ENCODE data around the gene NTNG1.

The NTNG1 gene

DNA sequence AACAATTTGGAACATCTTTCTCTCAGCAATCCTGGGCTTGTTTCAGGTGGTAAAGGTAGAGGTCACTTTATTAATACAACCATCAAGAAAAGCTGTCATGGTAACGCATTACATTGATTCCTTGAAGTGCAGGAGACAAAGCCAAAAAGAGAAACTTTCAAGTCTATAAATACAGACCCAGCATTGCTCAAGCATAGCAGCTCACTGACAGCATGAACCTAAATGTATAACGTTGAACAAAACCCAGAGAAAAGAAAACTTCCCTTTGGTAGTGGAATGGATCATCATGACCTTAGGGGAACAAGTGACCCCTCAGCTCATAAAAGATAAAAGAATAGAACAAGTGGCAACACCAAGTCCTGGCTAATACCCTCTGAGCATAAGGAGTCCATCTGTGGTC is 332.2 kb downstream of the NTNG1 start:
- DNase-seq: no peak

DNA sequence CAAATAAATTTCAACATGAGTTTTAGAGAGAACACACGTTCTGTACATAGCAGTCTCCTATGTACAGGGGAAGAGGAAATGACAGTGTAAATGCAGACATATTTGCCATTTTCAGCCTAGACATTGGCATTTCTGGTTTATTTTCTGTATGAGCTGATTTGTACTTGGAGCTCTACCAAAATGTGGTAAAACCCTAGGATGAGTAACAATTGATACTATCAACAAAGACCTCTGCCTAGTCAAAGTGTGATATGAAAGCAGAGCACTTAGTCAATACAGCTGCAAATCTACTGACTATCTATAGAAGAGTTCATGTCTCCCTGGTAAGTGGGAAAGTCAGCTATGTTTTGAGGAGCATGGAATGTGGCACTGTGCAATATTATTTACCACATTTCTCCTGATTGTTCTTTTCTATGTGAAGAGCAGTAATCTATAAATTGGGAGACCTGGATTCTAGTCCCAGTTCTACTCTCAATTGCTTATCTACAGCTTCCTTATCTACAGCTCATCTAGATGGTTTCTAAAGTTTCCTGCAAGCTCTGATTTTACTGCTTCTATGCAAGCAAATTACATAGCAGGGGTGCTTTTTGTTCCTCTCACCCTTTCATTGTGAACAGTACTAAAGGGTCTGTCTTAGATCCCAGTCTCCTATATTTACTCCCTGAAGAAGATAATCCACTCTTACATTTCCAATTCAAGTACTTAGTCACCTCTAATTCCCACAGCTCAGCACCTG is 334.2 kb downstream of the NTNG1 start:
- no peak for DNase-seq

DNA sequence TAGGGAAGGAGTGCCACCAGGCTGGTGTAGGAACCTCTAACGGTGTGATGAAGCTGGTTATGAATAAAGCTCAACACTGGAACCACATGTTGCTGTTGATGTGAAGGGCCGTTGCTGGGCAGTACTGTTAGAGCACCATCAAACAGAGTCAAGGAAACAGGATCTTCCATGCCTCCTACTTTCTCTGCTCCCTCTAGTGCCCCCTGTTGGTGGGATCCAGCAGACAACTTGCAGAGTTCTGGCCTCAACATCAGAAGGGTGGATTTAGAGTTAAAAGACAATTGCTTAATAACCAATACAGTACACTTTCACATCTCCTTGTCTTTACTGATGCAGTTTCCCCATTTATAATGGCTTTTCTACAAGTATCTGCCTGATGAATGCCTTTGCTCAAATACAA is 336.4 kb downstream of the NTNG1 start:
- no peak for DNase-seq

DNA sequence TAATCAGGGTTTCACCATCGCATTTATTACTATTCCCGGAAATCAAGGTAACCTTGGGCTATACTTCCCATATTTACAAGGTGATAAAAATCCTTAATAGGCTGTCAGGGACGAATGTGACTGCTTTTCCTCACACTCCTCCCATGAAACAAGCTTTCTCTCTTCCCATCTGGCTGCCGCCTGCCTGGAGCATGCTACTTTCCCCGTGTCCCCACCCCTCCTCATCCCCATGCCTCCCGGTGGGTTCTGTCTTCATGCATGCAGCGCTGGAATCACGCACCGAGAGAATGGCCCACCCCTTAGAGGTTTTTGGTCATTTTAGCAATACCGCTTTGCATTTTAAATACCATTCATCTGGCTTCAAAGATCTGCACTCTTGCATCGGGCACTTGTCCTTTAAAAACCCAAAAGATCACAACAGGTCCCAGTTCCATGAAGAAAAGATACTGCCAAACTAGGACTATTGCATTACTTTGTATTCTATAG is 339.1 kb downstream of the NTNG1 start:
- no peak for DNase-seq

DNA sequence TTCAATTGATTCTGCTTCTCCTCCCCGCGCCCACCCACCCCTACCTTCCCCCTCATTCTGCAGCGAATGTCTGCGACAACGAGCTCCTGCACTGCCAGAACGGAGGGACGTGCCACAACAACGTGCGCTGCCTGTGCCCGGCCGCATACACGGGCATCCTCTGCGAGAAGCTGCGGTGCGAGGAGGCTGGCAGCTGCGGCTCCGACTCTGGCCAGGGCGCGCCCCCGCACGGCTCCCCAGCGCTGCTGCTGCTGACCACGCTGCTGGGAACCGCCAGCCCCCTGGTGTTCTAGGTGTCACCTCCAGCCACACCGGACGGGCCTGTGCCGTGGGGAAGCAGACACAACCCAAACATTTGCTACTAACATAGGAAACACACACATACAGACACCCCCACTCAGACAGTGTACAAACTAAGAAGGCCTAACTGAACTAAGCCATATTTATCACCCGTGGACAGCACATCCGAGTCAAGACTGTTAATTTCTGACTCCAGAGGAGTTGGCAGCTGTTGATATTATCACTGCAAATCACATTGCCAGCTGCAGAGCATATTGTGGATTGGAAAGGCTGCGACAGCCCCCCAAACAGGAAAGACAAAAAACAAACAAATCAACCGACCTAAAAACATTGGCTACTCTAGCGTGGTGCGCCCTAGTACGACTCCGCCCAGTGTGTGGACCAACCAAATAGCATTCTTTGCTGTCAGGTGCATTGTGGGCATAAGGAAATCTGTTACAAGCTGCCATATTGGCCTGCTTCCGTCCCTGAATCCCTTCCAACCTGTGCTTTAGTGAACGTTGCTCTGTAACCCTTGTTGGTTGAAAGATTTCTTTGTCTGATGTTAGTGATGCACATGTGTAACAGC is 339.9 kb downstream of the NTNG1 start:
- DNase-seq: peak; percentile 34

DNA sequence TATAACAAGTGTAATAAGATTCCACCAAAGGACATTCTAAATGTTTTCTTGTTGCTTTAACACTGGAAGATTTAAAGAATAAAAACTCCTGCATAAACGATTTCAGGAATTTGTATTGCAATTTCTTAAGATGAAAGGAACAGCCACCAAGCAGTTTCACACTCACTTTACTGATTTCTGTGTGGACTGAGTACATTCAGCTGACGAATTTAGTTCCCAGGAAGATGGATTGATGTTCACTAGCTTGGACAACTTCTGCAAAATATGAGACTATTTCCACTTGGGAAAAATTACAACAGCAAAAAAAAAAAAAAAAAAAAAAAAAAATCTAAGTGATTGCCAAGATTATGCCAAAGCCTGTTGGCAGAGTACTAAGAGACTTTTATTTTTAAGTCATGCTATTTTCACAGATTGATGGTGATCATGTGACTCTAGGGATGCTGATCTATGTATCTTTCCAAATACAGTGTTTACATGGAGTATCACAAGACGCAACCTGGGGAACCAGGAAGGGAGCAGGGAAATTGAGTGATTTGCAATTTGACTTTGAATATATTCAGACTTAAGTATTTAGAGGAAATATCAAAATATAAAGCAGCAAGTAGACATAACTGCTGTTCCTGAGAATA is 341.0 kb downstream of the NTNG1 start:
- no peak for DNase-seq

DNA sequence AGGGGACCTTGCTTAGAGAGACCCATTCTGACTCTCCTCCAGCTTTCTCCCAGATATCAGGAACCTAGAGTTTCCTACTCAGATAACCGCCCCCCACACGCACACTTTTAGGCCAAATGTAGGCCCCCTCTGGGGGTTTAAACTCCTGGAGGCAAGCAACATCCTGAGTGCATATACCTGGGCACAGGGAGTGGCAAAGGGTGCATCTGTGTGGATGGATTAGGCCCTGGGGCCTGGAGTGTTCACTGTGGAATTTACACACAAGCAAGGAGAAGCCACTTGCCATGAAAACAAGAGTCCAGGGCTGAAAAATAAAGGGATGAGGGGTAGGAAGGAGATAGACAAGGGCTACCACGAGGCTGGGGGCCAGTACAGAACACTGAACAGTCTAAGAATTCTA is 343.1 kb downstream of the NTNG1 start:
- no peak for DNase-seq

DNA sequence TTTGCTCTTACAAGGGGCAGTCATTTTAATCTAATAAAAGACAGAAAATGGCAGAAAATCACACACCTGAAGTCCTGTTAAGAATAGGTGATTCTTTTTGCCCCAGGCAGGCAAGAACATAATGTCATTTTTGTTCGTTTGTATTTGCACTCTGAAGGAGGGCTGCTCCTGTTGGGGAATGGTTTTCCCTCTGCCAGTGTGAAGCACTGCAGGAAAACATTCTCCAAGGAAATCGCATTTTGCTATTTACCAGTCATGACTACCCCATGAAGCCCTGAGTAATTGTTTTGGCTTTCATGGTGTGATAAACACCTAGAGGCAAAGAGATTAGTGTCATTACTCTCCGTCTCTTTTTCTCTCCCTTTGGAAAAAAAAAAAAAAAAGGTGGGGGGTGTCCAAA is 345.5 kb downstream of the NTNG1 start:
- no peak for DNase-seq

DNA sequence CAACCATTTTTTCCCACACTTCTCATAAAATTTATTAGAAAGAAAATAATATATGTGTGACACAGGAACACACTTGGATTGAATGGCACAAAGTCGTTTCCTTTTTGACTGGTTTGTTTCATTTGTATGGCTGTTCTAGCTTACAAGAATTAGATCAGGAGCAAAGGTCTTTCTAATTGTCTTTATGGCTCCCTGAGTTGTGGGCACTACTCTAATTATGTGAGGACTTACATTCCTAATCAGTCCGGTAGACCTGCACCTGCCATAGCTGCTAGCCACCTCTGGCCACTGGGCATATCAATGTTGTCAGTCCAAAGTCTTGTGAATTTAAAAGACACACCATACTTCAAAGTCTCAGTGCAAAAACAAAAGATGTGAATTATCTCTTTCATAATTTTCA is 346.7 kb downstream of the NTNG1 start:
- DNase-seq: no peak

DNA sequence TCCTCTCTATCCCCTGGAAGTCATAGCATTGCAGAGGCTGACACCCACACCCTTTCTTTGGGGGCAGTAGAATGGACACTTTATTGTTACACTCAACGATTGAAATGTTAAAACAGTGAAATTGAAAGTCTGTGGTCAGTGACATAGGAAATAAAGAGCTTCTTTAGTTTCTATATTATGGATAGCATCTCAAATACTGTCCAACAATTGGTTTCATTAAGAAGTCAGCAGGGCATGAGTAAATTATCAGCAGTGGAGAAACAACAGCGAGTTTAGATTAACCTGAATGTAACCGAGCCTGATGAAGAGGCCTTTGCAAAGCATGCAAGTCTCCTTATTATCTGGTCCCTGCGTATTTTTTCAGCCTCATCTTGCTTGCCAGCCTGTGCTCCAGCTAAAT is 350.7 kb downstream of the NTNG1 start:
- DNase-seq: no peak

DNA sequence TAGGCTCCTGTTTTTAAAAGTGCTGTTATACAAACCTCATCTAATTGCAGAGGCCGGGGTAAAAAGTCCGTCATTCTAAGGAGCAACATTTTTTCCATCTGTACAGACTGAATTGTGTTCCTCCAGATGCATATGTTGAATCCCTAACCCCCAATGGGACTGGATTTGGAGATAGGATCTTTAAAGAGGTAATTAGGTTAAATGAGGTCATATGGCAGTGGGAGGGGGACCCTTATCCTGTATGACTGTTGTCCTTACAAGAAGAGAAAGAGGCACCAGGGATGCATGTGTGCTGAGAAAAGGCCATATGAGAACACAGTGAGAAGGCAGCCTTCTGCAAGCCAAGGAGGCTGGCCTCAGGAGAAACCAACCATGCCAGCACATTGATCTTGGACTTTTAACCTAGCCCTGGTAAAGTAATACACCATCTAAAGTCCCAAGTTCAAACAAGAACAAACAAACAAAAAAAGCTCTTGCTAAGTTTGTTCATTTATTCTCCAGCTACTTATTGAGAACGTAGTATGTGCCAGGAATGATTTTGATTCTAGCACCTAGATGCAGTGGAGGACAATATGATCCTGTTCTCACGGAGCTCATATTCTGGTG is 352.4 kb downstream of the NTNG1 start:
- no peak for DNase-seq

DNA sequence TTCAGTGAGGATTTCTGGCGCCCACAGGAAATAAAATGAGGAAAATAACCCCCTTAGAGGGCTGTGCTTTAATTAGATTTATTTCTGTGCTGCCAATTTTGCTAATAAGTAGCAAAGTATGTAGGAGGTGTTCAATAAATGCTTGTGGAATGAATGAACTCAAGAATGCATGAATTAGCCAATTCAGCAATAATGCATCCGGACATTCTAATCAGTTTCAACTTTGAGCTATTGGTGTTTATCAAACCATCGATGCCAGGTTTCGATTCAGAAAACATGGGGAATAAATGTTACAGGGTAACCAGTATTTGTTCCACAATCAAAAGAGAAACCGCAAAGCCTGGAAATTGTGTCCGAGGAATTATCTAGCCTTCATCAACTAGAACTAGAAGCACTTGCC is 353.2 kb downstream of the NTNG1 start:
- no peak for DNase-seq

DNA sequence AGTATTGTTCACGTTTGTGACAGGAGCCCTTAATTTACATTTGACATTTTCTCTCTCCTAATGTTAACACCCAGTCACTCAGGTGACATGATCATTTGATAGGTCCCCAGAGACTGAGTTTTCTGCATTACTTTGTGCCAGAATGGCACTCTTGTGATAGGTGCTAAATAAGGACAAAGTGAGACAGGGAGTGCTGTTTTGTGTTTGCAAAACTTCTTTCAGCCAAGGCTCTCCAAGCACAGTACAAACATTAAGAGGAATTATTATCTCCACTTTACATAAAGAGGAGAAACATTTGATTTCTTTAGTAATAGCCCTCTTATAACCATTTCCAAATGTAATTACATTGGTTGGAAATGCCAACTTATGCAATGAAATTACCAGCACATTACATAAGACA is 355.2 kb downstream of the NTNG1 start:
- DNase-seq: no peak

DNA sequence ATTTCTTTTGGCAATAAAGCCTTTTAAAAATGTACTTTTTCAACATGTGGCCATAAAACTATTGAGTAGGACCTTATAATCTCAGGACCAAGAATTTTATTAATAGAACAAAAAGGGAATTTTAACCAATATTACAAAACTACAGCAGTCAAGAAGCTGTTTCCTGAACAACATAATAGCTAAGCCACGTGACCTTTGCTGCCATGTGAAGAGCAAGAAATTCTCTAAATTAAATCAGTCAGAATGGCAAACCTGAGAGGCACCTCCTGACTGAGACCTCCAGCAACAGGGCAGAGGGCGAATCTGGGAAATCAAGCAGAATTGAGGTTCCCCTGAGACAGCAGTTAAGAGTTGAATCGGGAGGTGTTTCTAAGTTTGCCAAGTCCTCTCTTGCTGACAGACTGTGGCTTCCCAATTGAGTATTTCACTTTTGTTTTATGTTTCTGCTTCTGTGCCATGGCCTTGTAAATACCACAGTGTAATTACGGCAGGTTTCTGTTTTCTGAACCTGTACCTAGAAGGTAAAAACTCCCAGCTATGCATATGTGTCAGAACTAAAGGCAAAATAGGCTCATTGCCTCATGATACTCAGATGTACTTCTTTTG is 358.4 kb downstream of the NTNG1 start:
- DNase-seq: no peak

DNA sequence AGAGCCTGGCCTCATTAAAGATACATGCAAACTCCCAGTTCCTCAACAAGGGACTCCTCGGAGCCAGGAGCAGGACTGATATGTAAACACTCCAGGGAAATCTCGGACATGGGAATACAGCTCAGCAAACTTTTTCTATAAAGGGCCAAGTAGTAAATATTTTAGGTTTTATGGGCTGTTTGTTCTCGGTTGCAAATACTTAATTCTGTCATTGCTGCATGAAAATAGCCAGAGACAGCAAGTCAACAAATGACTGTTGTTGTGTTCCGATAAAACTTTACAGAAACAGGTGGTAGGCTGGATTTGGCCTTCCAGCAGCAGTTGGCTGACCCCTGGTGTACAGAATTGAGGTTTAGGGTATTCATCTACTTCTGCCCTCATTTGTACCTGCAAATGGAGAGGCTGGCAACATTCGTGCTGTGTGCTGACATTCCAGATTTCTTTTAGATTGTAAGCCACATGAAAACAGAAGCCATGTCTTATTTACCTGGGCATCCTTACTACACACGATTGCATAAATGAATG is 360.3 kb downstream of the NTNG1 start:
- DNase-seq: no peak

DNA sequence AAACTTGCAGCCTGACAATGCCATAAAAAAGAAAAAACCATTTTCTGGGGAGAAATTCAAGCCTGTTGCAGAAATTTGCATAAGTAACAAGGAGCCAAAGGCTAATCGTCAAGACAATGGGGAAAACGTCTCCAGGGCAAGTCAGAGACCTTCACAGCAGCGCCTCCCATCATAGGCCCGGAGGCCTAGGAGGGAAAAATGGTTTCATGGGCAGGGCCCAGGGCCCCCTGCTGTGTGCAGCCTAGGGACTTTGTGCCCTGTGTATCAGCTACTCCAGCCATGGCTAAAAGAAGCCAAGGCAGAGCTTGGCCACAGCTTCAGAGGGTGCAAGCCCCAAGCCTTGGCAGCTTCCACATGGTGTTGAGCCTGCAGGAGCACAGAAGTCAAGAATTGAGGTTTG is 369.5 kb downstream of the NTNG1 start:
- no peak for DNase-seq

DNA sequence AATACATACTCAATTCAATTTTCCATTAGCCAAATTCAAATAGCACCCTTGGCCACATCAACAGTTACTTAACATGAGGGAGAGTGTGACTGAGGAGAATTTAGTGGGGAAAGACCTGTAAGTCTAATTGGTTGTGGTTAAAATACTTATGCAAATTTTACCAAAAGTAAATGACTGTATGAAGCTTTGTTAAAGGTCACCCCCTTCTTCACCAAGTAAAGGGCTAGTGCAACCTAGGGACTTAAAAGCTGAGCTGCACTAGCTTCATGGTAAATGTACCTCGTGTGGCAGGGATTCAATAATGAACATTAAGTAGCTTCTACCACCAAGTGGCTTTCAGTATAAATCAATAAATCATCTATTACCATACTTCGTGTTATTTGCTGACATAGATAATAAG is 372.0 kb downstream of the NTNG1 start:
- no peak for DNase-seq

DNA sequence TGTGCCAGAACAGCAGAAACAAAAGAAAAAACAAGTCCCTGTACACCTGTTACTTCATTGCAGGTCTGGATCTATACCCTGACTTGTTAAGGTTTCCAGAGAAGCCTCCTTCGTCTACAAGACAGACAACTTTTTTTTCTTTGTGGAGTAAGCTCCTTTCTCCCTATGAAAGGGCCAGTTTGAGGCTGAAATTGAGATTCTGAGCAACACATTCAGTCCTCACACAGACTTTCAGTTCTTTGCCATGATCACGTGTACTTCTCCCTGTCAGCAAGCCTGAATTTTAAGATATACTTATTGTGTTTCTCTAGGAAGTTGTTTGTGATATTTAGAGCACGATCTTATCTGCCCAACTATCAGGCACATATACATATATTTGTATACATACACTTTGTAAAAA is 374.0 kb downstream of the NTNG1 start:
- DNase-seq: no peak

DNA sequence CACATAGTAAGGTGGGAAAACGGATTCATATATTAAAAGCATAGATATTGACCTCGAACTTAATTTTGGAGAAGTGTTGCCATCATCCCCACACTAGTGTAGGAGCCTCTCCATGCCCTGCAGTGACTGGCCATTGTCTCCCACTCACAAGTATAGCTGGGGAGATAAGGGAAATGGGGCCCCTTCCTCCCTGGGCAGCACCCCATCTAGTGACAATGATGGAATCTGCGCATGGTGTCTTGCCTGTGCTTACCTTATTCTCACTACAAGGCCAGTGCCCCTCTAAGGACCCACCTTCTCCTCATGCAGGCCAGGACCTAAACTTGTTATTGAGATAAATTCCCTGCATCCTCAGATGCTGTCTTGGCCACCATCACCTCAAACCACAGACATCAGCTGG is 374.9 kb downstream of the NTNG1 start:
- no peak for DNase-seq

DNA sequence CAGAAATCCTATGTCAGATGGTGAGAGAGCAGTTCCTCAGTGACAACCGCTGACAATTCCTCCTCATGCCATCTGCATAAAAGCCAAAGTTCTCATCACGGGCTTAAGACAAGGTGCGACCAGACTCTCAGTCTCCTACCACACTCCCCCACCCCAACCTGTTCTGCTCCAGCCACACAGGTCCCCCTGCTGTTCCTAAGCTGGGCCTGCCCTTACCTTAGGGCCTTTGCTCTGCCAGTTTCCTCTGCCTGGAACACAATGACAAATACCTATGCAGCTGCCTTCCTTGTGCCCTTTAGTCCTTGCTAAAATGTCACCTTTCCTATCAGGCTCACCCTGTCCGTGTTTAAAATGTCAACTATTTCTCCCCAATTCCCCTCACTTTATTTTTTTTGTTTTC is 382.2 kb downstream of the NTNG1 start:
- no peak for DNase-seq

DNA sequence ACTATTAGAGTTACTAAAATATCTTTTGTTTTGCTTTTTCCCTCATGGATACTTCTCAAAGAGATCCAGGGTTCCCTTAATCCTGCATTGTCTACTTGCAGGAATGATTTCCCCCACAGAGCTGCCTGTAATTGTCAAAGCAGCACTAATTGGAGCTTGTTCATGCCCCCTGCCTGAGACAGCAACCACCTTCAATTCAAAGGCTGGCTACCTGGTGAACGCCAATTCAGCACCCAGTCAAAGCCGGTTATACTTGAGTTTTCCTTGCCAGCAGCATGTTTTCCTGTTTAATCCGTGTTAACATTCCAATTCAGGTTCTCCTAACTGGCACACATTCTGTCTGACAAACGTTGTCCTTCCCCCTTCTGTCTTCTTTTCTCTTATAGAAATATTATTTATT is 382.9 kb downstream of the NTNG1 start:
- DNase-seq: no peak

DNA sequence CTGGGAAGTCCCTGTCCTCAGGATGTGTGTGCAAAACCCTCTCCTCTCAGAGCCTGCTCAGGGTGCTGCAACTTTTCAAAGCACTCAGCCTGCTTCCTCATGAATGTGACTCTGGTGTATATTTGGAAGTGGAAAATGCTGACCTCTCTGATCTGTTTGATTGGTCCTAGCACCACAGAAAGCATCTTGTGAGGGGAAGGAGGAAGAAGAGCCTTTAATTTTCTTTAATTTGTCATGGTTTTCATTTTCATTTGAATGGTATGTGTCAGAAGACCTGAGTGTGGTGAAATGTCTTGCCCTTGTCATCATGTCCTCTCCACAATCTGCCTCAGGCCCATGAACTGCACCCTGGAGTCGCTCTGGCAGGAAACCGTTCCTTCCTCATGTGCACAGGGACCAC is 383.5 kb downstream of the NTNG1 start:
- no peak for DNase-seq

DNA sequence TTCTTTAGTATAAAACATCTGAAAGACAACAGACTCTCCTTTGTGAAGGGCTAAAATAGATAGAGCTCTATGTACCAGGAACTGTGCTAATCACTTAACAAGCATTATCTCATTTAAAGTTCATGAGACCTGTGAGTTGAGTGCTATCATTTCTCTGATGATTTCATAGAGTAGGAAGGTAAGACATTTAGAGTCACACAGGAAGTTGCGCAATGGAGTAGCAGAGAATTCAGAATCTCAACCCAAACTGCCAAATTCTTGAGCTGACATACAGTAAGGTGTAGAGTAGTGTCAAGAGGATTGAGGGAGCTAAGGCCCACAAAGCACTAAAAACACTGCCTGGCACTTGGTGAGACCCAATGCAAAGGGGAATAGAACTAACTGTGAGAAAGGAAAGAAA is 384.3 kb downstream of the NTNG1 start:
- no peak for DNase-seq

All from NCI-H2227 treated with DMSO at 0.1 percent for 48 hours (cell line).